Measurements from ENCODE around the gene ADAMTS15. TPM values are rescaled to one million over a fixed set of nuclear protein-coding genes. Genes with fewer than 3 reads are reported as not detected.

ADAMTS15 gene
- total RNA-seq, 2 experiments from 2014 or later = not detected

GRCh38 chr11:130470832-130471706, 22.6 kb downstream of the ADAMTS15 start:
- no peaks in the 10 kb centered on the region for H3K4me1 Mint-ChIP-seq (ENCODE audit: low read depth)
- intact Hi-C loops (cut with micrococcal nuclease) = no loop called here
- ATAC-seq (no peak), DNase-seq (no peak)
- no peak overlapping the region for H3K4me3 Mint-ChIP-seq
- no peak overlapping the region for H3K27ac Mint-ChIP-seq
- CTCF ChIA-PET = interaction anchor here (0.8 kb wide), 1 partner anchor 391 kb away, joined by 3 read pairs; no protein-coding TSS in a partner anchor
- no peaks in the 10 kb centered on the region for H3K36me3 Mint-ChIP-seq (ENCODE audit: low read depth)
- no peaks in the 10 kb centered on the region for H3K27me3 Mint-ChIP-seq
- POLR2A ChIA-PET = interaction anchor here (0.6 kb wide), 1 partner anchor 17 kb away, joined by 6 read pairs; no protein-coding TSS in a partner anchor
- no peak for TF ChIP-seq CTCF (IDR thresholded peaks at IDR 0.05)
- no peaks in the 10 kb centered on the region for H3K9me3 Mint-ChIP-seq

GRCh38 chr11:130471731-130472433, 23.4 kb downstream of the ADAMTS15 start:
- ChIA-PET CTCF (interaction anchor here (1.2 kb wide), 1 partner anchor 390 kb away, joined by 3 read pairs; no protein-coding TSS in a partner anchor), POLR2A (interaction anchor here (0.6 kb wide), 1 partner anchor 18 kb away, joined by 6 read pairs; no protein-coding TSS in a partner anchor)
- H3K27me3 Mint-ChIP-seq = no peaks in the 10 kb centered on the region
- intact Hi-C loops (cut with micrococcal nuclease) = no loop called here
- no peaks in the 10 kb centered on the region for H3K36me3 Mint-ChIP-seq (ENCODE audit: low read depth)
- no peaks in the 10 kb centered on the region for H3K4me1 Mint-ChIP-seq (ENCODE audit: low read depth)
- TF ChIP-seq CTCF (IDR thresholded peaks at IDR 0.05) = no peak
- no peaks in the 10 kb centered on the region for H3K9me3 Mint-ChIP-seq
- no peak overlapping the region for H3K4me3 Mint-ChIP-seq
- DNase-seq = no peak
- ATAC-seq = no peak
- no peak overlapping the region for H3K27ac Mint-ChIP-seq

- TF ChIP-seq CTCF (IDR thresholded peaks at IDR 0.05) = no peak
- Mint-ChIP-seq H3K4me3 (no peak overlapping the region), H3K9me3 (no peaks in the 10 kb centered on the region), H3K36me3 (ENCODE audit: low read depth) (no peaks in the 10 kb centered on the region), H3K27me3 (no peaks in the 10 kb centered on the region), H3K4me1 (ENCODE audit: low read depth) (no peaks in the 10 kb centered on the region), H3K27ac (no peak overlapping the region)
- intact Hi-C loops (cut with micrococcal nuclease) = no loop called here
- DNase-seq (no peak), ATAC-seq (no peak)
- ChIA-PET CTCF (interaction anchor here (1.2 kb wide), 2 partner anchors 38 to 390 kb away, joined by 3 read pairs; no protein-coding TSS in a partner anchor), POLR2A (no interaction called here)
Measured at GRCh38 chr11:130472434-130472961, 24.1 kb downstream of the ADAMTS15 start.

GRCh38 chr11:130473056-130473794, 24.8 kb downstream of the ADAMTS15 start:
- Mint-ChIP-seq H3K4me1 (ENCODE audit: low read depth) (no peaks in the 10 kb centered on the region), H3K9me3 (no peaks in the 10 kb centered on the region), H3K27ac (no peak overlapping the region), H3K36me3 (ENCODE audit: low read depth) (no peaks in the 10 kb centered on the region), H3K4me3 (no peak overlapping the region), H3K27me3 (no peaks in the 10 kb centered on the region)
- ATAC-seq = no peak
- ChIA-PET CTCF (interaction anchor here (1.2 kb wide), 1 partner anchor 38 kb away, joined by 3 read pairs; no protein-coding TSS in a partner anchor), POLR2A (no interaction called here)
- no peak for DNase-seq
- intact Hi-C loops (cut with micrococcal nuclease) = no loop called here
- TF ChIP-seq CTCF (IDR thresholded peaks at IDR 0.05) = no peak
